ENCODE results near the gene YEATS2. TPM values are rescaled to one million over a fixed set of nuclear protein-coding genes. Genes with fewer than 3 reads are reported as not detected.

The YEATS2 gene
- total and polyA plus RNA-seq, 2 of the 4 experiments (the other 2 are of a cell fraction): 30.1 to 43.0 TPM

GRCh38 chr3:183823963-183824362, 126.4 kb downstream of the YEATS2 start:
- intact Hi-C loops (cut with micrococcal nuclease): no loop called here
- Histone ChIP-seq H3K79me1 (ENCODE audit: low read depth in 1 of 2, low read length in 2 of 2) (peaks cover 0 to 3% of the 10 kb centered on the region in 2 experiments; a peak in 1 of 4 replicates), H4K8ac (ENCODE audit: low read depth in 2 of 2, low read length in 2 of 2) (no peak overlapping the region), H3K4me1 (ENCODE audit: control insufficient read depth, insufficient read depth, low read length) (no peaks in the 10 kb centered on the region), H3K4me2 (ENCODE audit: low read depth, low read length) (no peak overlapping the region), H3K9me3 (ENCODE audit: control insufficient read depth, insufficient read depth, low read length) (no peaks in the 10 kb centered on the region), H2AFZ (replicated peaks; ENCODE audit: low read length, poor library complexity) (no peak overlapping the region), H3K4me3 (ENCODE audit: insufficient read depth, low read depth, low read length) (no peak overlapping the region), H3K23ac (ENCODE audit: low read depth, low read length) (no peak overlapping the region), H2BK15ac (ENCODE audit: low read depth, low read length) (no peak overlapping the region), H3K56ac (ENCODE audit: extremely low read depth, insufficient read depth, low read length) (no peak overlapping the region), H3K36me3 (ENCODE audit: control insufficient read depth, insufficient read depth, low read length) (peaks cover 8% of the 10 kb centered on the region), H3K18ac (ENCODE audit: low read depth, low read length) (no peak overlapping the region), H3K14ac (replicated peaks; ENCODE audit: low read depth, low read length) (no peak overlapping the region), H2AK5ac (ENCODE audit: low read depth, low read length) (no peak overlapping the region), H4K20me1 (ENCODE audit: insufficient read depth, low read length) (peaks cover 10% of the 10 kb centered on the region), H4K5ac (ENCODE audit: low read depth, low read length) (no peak overlapping the region), H4K91ac (ENCODE audit: insufficient read depth, low read depth, low read length) (no peak overlapping the region), H2BK5ac (ENCODE audit: low read depth, low read length, poor library complexity, severe bottlenecking) (no peak overlapping the region), H2BK120ac (ENCODE audit: low read depth, low read length) (no peak overlapping the region), H3K4ac (ENCODE audit: low read depth, low read length) (no peak overlapping the region), H3K9me1 (ENCODE audit: insufficient read depth, low read length) (no peaks in the 10 kb centered on the region), H2BK20ac (ENCODE audit: low read depth, low read length) (no peak overlapping the region), H3K9ac (ENCODE audit: low read depth, low read length) (no peak overlapping the region; the same call in 1 of the 2 replicates), H3K27ac (ENCODE audit: insufficient read depth, low read length) (no peak overlapping the region), H2AK9ac (replicated peaks; ENCODE audit: low read depth, low read length, poor library complexity) (no peak overlapping the region), H3K27me3 (ENCODE audit: control insufficient read depth, insufficient read depth, low read length) (no peaks in the 10 kb centered on the region)
- DNase-seq (no peak), ATAC-seq (ENCODE audit: low read depth) (no peak)
- in situ Hi-C loops (cut with MboI; ENCODE audit: low sequenced_read_pairs): no loop called here
- no CpG with 5 or more reads among the region's 5 CpGs for WGBS, 2 experiments (ENCODE audit: extremely low coverage in 2 of 2, insufficient read length in 1 of 2)
- no peak for TF ChIP-seq MXI1 (IDR thresholded peaks at IDR 0.05; ENCODE audit: borderline replicate concordance, low read depth, low read length)
- no peak for TF ChIP-seq NFE2L2 (IDR thresholded peaks at IDR 0.05; ENCODE audit: low read depth, low read length)
- TF ChIP-seq RCOR1 (IDR thresholded peaks at IDR 0.05; ENCODE audit: insufficient replicate concordance, low read length): no peak
- no peak for TF ChIP-seq MAZ (IDR thresholded peaks at IDR 0.05; ENCODE audit: borderline replicate concordance, low read depth, low read length)
- TF ChIP-seq ELK1 (IDR thresholded peaks at IDR 0.05; ENCODE audit: borderline replicate concordance, low read depth, low read length): no peak
- TF ChIP-seq FOS (IDR thresholded peaks at IDR 0.05; ENCODE audit: low read depth, low read length): no peak
- TF ChIP-seq RFX5 (IDR thresholded peaks at IDR 0.05; ENCODE audit: low read depth, low read length): no peak
- no peak for TF ChIP-seq MAFK (IDR thresholded peaks at IDR 0.05; ENCODE audit: low read depth, low read length)
- no peak for TF ChIP-seq CHD1 (IDR thresholded peaks at IDR 0.05; ENCODE audit: low read depth, low read length)
- TF ChIP-seq USF2 (IDR thresholded peaks at IDR 0.05; ENCODE audit: low read depth, low read length): no peak
- no peak for TF ChIP-seq POLR2A (IDR thresholded peaks at IDR 0.05; ENCODE audit: low read depth, low read length)
- TF ChIP-seq CTCF (conservative IDR thresholded peaks at IDR 0.05; ENCODE audit: low read depth, low read length): no peak
- TF ChIP-seq BHLHE40 (IDR thresholded peaks at IDR 0.05; ENCODE audit: low read depth, low read length): no peak
- TF ChIP-seq RAD21 (IDR thresholded peaks at IDR 0.05; ENCODE audit: low read length): no peak
- no peak for TF ChIP-seq SMC3 (IDR thresholded peaks at IDR 0.05; ENCODE audit: low read depth, low read length)
- no peak for TF ChIP-seq CEBPB (IDR thresholded peaks at IDR 0.05; ENCODE audit: low read depth, low read length)
- CTCF ChIA-PET: interaction anchor here (0.8 to 1.9 kb wide), 2 partner anchors 9 to 832 kb away, joined by 3 to 4 read pairs; no protein-coding TSS in a partner anchor
- POLR2A ChIA-PET (ENCODE audit: unreplicated experiment): no interaction called here
- dilution Hi-C loops (cut with HindIII; ENCODE audit: low sequenced_read_pairs, unreplicated experiment): no loop called here
- BruUV-seq (replicated peaks): no TSS peak

All from IMR-90 (cell line).